Measurements from ENCODE around the gene CCDC51.

Gene CCDC51

DNA sequence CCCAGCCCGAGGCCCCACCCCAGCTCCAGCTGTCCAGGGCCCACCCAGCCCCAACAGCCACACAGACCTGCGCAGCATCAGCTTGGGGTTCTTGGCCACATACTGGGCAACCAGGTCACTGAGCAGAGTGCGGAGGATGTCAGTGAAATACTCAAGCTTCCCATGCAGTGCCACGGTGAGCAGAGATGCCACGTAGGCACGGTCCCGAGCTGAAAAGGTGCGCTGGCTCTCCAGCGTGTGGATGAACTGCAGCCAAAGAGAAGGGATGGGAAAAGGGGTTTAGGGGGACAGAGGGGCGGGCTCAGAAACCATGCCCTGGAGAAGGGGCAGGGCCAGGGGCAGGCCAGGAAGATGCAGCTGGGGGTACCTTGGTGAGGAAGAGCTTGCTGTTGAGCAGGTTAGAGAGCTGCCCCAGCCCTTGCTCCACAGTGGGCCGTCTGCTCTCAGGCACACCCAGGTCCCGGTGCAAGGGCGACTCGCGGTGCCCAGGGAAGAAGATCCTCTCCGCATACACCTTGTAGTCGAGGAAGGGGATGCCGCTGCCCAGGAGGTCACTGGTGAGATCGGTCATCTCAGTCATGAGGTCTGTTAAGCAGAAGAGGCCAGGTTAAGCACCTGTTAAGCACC lies 27.4 kb downstream of the CCDC51 start:
- H2AK5ac ChIP-seq (ENCODE audit: low read length) = no peak overlapping the region
- H3K27ac ChIP-seq (ENCODE audit: low read depth, low read length) = no peak overlapping the region
- H3K18ac ChIP-seq (ENCODE audit: low read length) = no peak overlapping the region
- no peak overlapping the region for H2BK120ac ChIP-seq (ENCODE audit: insufficient read depth, low read length, poor library complexity)
- H2AFZ ChIP-seq (ENCODE audit: insufficient read depth, low read length, poor library complexity) = no peak overlapping the region
- DNase-seq = no peak
- no peaks in the 10 kb centered on the region for H3K79me1 ChIP-seq (ENCODE audit: low read length)
- no peak overlapping the region for H3K4me3 ChIP-seq (ENCODE audit: low read depth, low read length)
- H2BK5ac ChIP-seq (ENCODE audit: low read depth, low read length, poor library complexity) = no peak overlapping the region
- no CpG with 5 or more reads among the region's 19 CpGs for WGBS (ENCODE audit: extremely low coverage, insufficient coverage, insufficient read length)
- no peak overlapping the region for H3K4me2 ChIP-seq (ENCODE audit: low read length)
- H3K14ac ChIP-seq (ENCODE audit: low read length) = no peak overlapping the region
- H4K12ac ChIP-seq (ENCODE audit: low read depth, low read length) = no peak overlapping the region
- H3K4ac ChIP-seq (ENCODE audit: low read depth, low read length) = no peak overlapping the region
- peaks cover 2% of the 10 kb centered on the region for H3K9me3 ChIP-seq (ENCODE audit: insufficient read depth, low read depth, low read length)
- no peak overlapping the region for H3K23ac ChIP-seq (ENCODE audit: low read length)
- H3K36me3 ChIP-seq (ENCODE audit: control insufficient read depth in 1 of 2, insufficient read depth in 2 of 2, low read length in 2 of 2) = peaks cover 91 to 92% of the 10 kb centered on the region in 2 experiments
- H4K91ac ChIP-seq (ENCODE audit: low read depth, low read length) = no peak overlapping the region
- H3K9ac ChIP-seq (ENCODE audit: low read length) = no peak overlapping the region
- H3K27me3 ChIP-seq (ENCODE audit: insufficient read depth, low read length) = no peaks in the 10 kb centered on the region
- H3K4me1 ChIP-seq (ENCODE audit: control insufficient read depth in 1 of 2, insufficient read depth in 2 of 2, low read length in 2 of 2) = no peaks in the 10 kb centered on the region
- H4K8ac ChIP-seq (ENCODE audit: low read depth, low read length) = no peak overlapping the region
- H3K79me2 ChIP-seq (ENCODE audit: control insufficient read depth, insufficient read depth, low read length, poor library complexity) = no peaks in the 10 kb centered on the region
- no peak overlapping the region for H2BK12ac ChIP-seq (ENCODE audit: low read length)

DNA sequence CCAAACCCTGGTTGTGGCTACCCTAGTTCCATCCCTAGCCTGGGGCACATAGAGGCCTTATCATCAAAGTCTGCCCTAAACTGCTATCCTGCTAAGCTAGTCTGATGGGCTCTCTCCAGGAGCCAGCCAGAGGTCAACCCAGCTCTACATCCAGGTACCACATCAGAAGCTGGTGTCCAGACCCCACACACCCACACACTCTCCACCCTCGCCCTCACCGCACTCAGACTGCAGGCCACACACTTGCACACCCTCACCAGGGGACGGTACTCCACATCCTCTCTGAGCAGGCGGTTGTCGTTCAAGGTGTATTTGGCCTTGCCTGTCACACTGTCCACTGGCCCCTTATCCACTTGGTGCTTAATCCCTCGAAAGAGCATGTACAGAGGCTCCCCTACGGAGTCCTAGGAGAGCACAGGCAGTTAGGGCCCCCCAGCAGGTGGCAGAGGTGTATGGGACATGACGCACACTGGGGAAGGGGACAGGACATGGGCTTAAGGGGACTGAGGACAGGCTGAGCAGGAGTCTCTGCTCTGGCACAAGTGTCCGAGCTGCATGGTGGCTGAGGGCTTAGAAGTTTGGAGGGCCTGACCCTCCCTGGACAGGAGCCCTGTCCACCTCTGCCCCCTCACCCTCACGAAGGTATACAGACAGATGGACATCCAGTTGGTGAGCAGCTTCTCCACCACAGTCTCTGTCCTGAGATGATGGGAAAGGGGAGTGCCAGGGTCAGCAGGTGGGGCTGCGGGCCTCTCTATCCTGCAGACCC lies 28.1 kb downstream of the CCDC51 start:
- Histone ChIP-seq H3K4me2 (ENCODE audit: low read length) (no peak overlapping the region), H3K9ac (ENCODE audit: low read length) (no peak overlapping the region), H3K9me3 (ENCODE audit: insufficient read depth, low read depth, low read length) (peaks cover 2% of the 10 kb centered on the region), H3K23ac (ENCODE audit: low read length) (no peak overlapping the region), H3K4ac (ENCODE audit: low read depth, low read length) (no peak overlapping the region), H3K79me2 (ENCODE audit: control insufficient read depth, insufficient read depth, low read length, poor library complexity) (no peaks in the 10 kb centered on the region), H3K27ac (ENCODE audit: low read depth, low read length) (no peak overlapping the region), H2AFZ (ENCODE audit: insufficient read depth, low read length, poor library complexity) (no peak overlapping the region), H3K4me1 (ENCODE audit: control insufficient read depth in 1 of 2, insufficient read depth in 2 of 2, low read length in 2 of 2) (no peaks in the 10 kb centered on the region), H3K4me3 (ENCODE audit: low read depth, low read length) (no peak overlapping the region), H2BK5ac (ENCODE audit: low read depth, low read length, poor library complexity) (no peak overlapping the region), H4K8ac (ENCODE audit: low read depth, low read length) (no peak overlapping the region), H4K12ac (ENCODE audit: low read depth, low read length) (no peak overlapping the region), H2AK5ac (ENCODE audit: low read length) (no peak overlapping the region), H4K91ac (ENCODE audit: low read depth, low read length) (no peak overlapping the region), H3K27me3 (ENCODE audit: insufficient read depth, low read length) (no peaks in the 10 kb centered on the region), H3K18ac (ENCODE audit: low read length) (no peak overlapping the region), H2BK12ac (ENCODE audit: low read length) (no peak overlapping the region), H2BK120ac (ENCODE audit: insufficient read depth, low read length, poor library complexity) (no peak overlapping the region), H3K36me3 (ENCODE audit: control insufficient read depth in 1 of 2, insufficient read depth in 2 of 2, low read length in 2 of 2) (peaks cover 91 to 92% of the 10 kb centered on the region in 2 experiments), H3K14ac (ENCODE audit: low read length) (no peak overlapping the region), H3K79me1 (ENCODE audit: low read length) (no peaks in the 10 kb centered on the region)
- peak in 1 of 2 donors; percentile 47 for DNase-seq
- no CpG with 5 or more reads among the region's 11 CpGs for WGBS (ENCODE audit: extremely low coverage, insufficient coverage, insufficient read length)

DNA sequence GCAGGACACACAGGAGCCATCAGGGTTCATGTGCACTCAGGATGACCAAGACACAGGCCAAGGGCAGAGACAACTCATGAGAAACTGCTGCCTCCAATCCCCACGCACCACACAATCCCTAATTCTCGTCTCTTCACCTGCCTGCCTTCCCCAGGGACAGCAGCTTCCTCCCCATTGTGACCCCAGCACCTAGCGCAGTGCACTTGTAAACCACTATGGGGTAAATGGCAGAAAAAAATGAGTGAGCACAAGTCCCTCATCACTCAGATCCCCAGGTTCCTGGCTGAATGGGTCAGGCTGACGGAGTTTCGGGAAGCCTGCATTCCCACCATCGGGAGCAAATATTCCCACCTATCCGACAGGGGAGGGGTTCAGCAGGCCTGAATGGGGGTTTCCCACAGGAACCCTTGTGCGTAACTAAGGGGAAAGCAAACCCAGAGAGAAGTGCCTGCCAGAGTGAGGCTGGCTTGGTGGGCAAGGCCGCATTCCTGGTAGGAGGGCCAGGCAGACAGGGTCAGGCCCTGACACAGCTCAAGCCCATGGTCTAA lies 28.8 kb downstream of the CCDC51 start:
- no CpG with 5 or more reads among the region's 9 CpGs for WGBS (ENCODE audit: extremely low coverage, insufficient coverage, insufficient read length)
- Histone ChIP-seq H4K91ac (ENCODE audit: low read depth, low read length) (no peak overlapping the region), H2BK12ac (ENCODE audit: low read length) (no peak overlapping the region), H2AK5ac (ENCODE audit: low read length) (no peak overlapping the region), H3K36me3 (ENCODE audit: control insufficient read depth in 1 of 2, insufficient read depth in 2 of 2, low read length in 2 of 2) (peaks cover 95 to 97% of the 10 kb centered on the region in 2 experiments), H3K9ac (ENCODE audit: low read length) (no peak overlapping the region), H3K4me3 (ENCODE audit: low read depth, low read length) (no peak overlapping the region), H3K27me3 (ENCODE audit: insufficient read depth, low read length) (no peaks in the 10 kb centered on the region), H3K14ac (ENCODE audit: low read length) (no peak overlapping the region), H2BK5ac (ENCODE audit: low read depth, low read length, poor library complexity) (no peak overlapping the region), H4K8ac (ENCODE audit: low read depth, low read length) (no peak overlapping the region), H3K27ac (ENCODE audit: low read depth, low read length) (no peak overlapping the region), H3K4me1 (ENCODE audit: control insufficient read depth in 1 of 2, insufficient read depth in 2 of 2, low read length in 2 of 2) (no peaks in the 10 kb centered on the region), H3K4ac (ENCODE audit: low read depth, low read length) (no peak overlapping the region), H3K4me2 (ENCODE audit: low read length) (no peak overlapping the region), H4K12ac (ENCODE audit: low read depth, low read length) (no peak overlapping the region), H3K23ac (ENCODE audit: low read length) (no peak overlapping the region), H2BK120ac (ENCODE audit: insufficient read depth, low read length, poor library complexity) (no peak overlapping the region), H3K79me1 (ENCODE audit: low read length) (no peaks in the 10 kb centered on the region), H3K18ac (ENCODE audit: low read length) (no peak overlapping the region), H3K9me3 (ENCODE audit: insufficient read depth, low read depth, low read length) (peaks cover 2% of the 10 kb centered on the region), H2AFZ (ENCODE audit: insufficient read depth, low read length, poor library complexity) (no peak overlapping the region), H3K79me2 (ENCODE audit: control insufficient read depth, insufficient read depth, low read length, poor library complexity) (no peaks in the 10 kb centered on the region)
- no peak for DNase-seq

DNA sequence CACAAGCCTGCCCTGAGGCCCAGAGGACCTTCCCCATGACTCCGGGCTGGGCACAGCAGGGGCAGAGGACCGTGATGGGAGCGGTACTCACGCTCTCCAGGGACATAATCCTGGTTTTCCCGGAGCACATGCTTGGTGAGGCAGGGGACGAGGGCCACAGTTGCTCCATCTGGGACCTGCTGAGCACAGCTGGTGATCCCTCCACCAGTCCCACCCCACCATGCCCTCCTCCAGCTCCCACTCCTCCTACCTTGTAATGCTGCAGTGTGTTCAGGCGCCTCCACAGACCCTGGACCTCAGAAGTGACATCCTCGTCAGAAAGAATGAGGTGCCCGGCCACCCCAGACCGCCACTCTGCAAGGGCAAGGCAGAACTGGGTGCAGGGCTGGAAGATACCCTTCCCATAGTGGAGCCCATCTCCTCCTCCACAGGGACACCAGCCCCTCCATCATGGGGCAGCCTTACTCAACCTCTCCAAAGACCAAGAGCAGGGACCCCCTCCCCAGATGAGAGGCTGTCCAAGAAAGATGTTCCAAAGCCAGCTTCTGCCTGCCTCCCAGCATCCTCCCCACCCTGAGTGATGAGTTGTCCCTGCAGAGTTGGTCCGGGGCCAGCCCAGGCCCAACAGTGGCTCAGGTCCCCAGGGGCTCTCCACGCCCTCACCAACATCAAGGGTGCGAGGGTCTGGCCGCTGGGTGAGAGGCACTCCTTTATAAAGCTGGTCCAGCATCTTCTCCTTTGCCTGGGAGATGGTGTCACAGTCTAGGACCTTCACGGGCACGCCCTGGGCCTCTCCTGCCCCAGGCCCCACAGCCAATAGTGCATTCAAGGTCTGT lies 29.5 kb downstream of the CCDC51 start:
- H3K79me1 ChIP-seq (ENCODE audit: low read length) = no peaks in the 10 kb centered on the region
- H3K4me3 ChIP-seq (ENCODE audit: low read depth, low read length) = no peak overlapping the region
- no peak for DNase-seq
- no peaks in the 10 kb centered on the region for H3K79me2 ChIP-seq (ENCODE audit: control insufficient read depth, insufficient read depth, low read length, poor library complexity)
- no peak overlapping the region for H3K23ac ChIP-seq (ENCODE audit: low read length)
- peaks cover 95 to 97% of the 10 kb centered on the region in 2 experiments for H3K36me3 ChIP-seq (ENCODE audit: control insufficient read depth in 1 of 2, insufficient read depth in 2 of 2, low read length in 2 of 2)
- H2BK5ac ChIP-seq (ENCODE audit: low read depth, low read length, poor library complexity) = no peak overlapping the region
- no peak overlapping the region for H2AFZ ChIP-seq (ENCODE audit: insufficient read depth, low read length, poor library complexity)
- H3K9me3 ChIP-seq (ENCODE audit: insufficient read depth, low read depth, low read length) = peaks cover 2% of the 10 kb centered on the region
- H3K4ac ChIP-seq (ENCODE audit: low read depth, low read length) = no peak overlapping the region
- H4K8ac ChIP-seq (ENCODE audit: low read depth, low read length) = no peak overlapping the region
- no peak overlapping the region for H4K91ac ChIP-seq (ENCODE audit: low read depth, low read length)
- no peak overlapping the region for H2BK120ac ChIP-seq (ENCODE audit: insufficient read depth, low read length, poor library complexity)
- no peak overlapping the region for H4K12ac ChIP-seq (ENCODE audit: low read depth, low read length)
- H3K14ac ChIP-seq (ENCODE audit: low read length) = no peak overlapping the region
- H3K27me3 ChIP-seq (ENCODE audit: insufficient read depth, low read length) = no peaks in the 10 kb centered on the region
- H3K18ac ChIP-seq (ENCODE audit: low read length) = no peak overlapping the region
- WGBS (ENCODE audit: extremely low coverage, insufficient coverage, insufficient read length) = no CpG with 5 or more reads among the region's 16 CpGs
- no peak overlapping the region for H2BK12ac ChIP-seq (ENCODE audit: low read length)
- no peak overlapping the region for H3K4me2 ChIP-seq (ENCODE audit: low read length)
- no peak overlapping the region for H3K27ac ChIP-seq (ENCODE audit: low read depth, low read length)
- H3K4me1 ChIP-seq (ENCODE audit: control insufficient read depth in 1 of 2, insufficient read depth in 2 of 2, low read length in 2 of 2) = no peaks in the 10 kb centered on the region
- H2AK5ac ChIP-seq (ENCODE audit: low read length) = no peak overlapping the region
- no peak overlapping the region for H3K9ac ChIP-seq (ENCODE audit: low read length)
